Stimulated activated CD4-positive, alpha-beta T cell treated with anti-CD3 and anti-CD28 coated beads, Interleukin-15, amount 100 ng/mL, for 48 hours (primary cell): ENCODE data around the gene ST3GAL5.

Experiments used
- DNase-seq, 2 donors: peaks; one replicate each; pipeline ENCODE4 v3.0.0-alpha.2; 2020; ENCODE audit warnings: low read depth in 2 of 2

ST3GAL5 gene

GRCh38 chr2:85866165-85866659 is 22.6 kb downstream of the ST3GAL5 start:
- no peak for DNase-seq

DNA sequence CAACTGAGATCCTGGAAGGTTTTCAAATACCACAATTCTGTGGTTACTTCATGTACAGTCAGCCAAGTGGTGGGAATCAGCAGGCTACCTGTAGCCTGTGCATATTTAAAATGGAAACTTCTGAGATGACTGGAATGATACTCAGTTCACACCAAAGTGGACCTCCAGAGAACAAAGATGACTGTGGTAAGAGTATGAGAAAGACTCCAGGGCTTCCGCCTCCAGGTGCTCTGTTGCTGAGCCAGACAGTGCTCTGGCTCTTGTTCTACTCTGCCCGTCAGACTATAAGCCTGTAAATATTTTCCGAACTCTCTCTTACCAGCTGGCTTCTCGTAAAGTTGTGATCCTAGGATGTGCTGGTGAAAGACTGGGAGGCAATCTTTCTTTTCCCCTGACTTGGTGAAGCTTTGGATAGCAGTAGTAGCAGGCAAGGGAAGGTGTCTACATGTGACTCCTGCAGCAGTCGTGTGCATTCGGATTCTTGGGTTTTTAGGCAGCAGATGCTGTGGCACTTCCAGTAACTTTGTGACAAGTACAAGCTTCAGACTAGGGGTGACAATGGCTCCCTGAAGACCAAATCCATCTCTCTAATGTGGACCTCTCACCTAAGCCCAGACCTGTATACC is 23.1 kb downstream of the ST3GAL5 start:
- no peak for DNase-seq

- DNase-seq, result no peak
These were observed 24.1 kb downstream of the ST3GAL5 start for GRCh38 chr2:85864654-85865053.

DNA sequence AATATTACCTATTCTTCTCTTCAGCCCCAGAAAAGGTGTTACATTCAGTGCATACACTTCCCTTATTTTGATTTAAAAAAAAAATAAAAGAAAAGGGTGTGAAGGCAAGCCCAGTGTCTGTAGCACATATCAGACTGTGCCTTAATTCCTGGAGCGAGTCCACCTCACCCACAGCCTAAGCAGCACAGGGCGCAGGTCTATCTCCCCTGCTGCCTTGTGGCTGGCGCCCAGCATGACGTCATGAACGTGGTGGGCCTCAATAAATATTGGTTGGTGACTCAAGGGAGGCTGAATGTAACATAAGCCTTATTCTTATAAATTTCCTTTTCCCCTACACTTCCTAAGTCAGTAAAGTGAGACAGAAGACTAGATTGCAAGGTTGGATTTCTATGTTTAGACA is 26.4 kb downstream of the ST3GAL5 start:
- no peak for DNase-seq

DNA sequence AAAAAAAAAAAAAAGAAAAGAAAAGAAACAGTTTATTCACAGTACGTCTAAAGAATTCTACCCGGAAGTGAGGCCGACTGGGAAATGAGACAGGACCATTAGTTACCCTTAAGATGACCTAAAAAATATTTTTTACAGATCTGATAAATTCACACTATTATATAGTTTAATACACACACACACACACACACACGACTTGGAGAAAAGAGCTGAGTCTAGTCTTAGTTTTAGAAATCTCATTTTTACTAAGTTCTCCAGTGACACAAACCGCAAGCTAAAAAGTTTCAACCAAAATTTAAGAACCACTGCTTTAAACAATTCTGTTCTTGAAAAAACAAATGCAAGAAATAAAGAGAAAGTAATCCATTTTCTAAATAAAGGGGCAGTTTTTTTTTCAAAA is 27.1 kb downstream of the ST3GAL5 start:
- no peak for DNase-seq

DNA sequence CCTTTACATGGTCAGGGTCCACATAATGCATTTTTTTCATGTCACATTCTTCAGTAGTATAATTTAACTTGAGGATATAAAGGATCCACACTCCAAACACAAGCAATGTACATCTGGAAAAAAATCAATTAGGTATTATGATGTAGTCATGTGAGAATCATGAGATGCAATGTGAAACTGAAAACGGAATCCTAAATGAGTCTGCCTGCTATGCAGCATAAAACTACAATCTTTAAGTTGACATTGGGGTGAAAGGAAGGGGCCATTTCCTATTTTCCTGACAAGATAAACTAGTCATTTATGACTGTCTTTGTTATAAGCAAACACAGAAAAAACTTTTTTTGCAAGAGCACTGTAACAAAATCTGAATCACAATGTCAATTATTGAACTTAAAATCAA is 27.6 kb downstream of the ST3GAL5 start:
- DNase-seq, result no peak

- no peak for DNase-seq
These were observed 29.9 kb downstream of the ST3GAL5 start for GRCh38 chr2:85858841-85859240.

- no peak for DNase-seq
These were observed 33.9 kb downstream of the ST3GAL5 start for GRCh38 chr2:85854897-85855296.

DNA sequence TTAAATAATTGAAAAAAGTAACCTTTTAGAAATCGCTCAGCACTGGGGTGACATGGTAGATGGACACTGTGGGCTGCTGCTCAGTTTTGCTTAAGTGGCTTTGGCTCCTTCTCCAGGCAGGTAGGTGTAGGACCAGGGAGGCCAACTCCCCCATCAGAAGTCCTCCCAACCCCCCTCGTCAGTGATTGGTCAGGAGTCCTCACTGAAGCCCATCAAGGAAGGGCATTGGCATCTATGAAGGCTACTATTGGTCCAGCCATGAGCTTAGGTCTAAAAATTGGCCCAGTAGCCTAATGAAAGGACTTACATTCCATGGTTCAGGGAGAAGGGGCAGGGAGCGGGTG is 34.7 kb downstream of the ST3GAL5 start:
- DNase-seq, result no peak

- DNase-seq, result no peak
These were observed 35.2 kb downstream of the ST3GAL5 start for GRCh38 chr2:85853499-85854165.

GRCh38 chr2:85852937-85853498 is 35.8 kb downstream of the ST3GAL5 start:
- DNase-seq, result peak in 1 of 2 donors; percentile 43

- no peak for DNase-seq
These were observed 36.5 kb downstream of the ST3GAL5 start for GRCh38 chr2:85852152-85852840.

DNA sequence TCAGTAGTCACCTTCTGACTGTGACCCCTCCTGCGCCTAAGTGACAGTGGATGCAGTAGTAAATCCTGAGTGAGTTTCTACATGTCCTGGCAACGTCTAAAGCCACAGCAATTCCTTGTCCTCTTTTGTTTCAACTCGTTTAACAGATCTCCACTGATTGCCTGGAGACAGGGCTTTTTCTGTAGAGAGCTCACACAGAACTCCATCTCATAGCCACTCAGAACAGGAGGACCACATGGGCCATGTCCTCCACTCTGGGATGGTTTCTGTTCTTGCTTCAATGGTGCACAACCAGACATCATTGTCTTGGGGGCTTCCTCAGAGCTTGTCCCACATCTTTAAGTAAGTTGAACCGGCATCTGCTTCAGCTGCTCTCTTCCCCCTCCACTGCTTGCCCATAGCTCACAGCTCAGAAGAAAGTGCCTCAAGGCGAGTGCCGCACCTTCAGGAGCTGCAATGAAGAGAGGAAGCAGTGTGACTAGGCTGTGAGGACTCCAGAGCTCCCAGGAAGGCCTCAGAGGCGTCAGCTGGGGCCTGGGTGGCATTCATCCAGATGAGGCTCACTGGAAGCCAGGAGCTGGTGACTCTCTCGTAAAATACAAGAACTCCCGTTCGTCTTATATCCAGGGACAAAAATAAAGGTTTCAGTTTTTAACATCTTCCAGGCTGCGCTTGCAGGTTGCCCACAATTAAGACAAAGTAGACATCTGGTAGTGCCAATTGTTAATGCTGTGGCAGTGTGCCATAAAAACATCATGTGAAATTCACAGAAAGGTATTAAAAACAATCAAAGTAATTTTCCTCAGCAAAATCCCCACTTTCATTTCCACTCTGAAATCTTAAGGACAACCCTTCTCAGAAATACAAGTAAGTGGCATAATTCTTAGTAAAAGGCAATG is 37.3 kb downstream of the ST3GAL5 start:
- DNase-seq, result no peak

- DNase-seq, result no peak
These were observed 38.3 kb downstream of the ST3GAL5 start for GRCh38 chr2:85850451-85850850.

DNA sequence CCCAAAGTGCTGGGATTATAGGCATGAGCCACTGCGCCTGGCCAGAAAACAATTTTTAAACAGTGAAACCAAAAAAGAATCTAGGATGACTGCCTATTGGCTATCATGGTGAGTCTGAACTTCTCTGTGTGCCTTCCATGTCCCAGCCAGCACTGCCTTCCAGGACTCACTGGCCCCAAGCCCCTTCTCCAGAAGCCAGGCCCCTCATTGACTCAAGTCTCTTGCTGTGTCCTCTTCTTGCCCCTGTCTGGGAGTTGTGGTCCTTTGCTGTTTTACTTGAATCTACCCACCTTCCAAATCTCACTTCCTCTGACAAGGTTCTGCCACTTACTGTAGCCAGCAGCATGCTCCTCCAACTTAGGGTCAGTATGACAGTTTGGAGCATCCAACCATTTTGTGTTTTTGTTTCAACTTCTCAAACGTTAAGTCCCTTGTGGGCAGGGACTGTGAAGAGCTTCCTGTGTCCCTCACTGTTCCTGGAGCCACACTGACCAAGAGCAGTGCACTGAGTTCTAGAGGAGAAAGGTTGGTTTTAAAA is 41.7 kb downstream of the ST3GAL5 start:
- DNase-seq, result no peak

GRCh38 chr2:85846411-85846810 is 42.4 kb downstream of the ST3GAL5 start:
- no peak for DNase-seq

DNA sequence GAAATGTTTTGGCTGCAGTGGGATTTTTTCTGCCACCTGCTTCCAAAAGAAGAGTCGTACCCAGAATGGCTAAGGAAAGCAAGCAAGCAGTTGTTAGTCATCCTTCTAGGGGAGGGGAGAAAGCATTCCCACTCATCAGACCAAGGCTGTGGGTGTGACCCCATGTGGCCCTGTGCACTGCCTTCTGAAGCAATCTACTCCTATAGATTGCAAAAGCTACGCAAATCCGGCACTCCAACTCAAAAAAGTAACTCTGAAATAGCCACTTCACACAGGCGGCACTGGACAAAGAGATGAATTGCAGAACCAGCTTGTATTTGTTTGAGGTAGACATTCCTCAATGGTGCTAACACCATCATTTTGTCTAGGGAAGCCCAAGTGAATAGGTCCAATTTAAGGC is 44.3 kb downstream of the ST3GAL5 start:
- DNase-seq, result no peak

GRCh38 chr2:85843543-85843942 is 45.2 kb downstream of the ST3GAL5 start:
- peak in 1 of 2 donors; percentile 26 for DNase-seq

- no peak for DNase-seq
These were observed 48.7 kb downstream of the ST3GAL5 start for GRCh38 chr2:85840091-85840490.

DNA sequence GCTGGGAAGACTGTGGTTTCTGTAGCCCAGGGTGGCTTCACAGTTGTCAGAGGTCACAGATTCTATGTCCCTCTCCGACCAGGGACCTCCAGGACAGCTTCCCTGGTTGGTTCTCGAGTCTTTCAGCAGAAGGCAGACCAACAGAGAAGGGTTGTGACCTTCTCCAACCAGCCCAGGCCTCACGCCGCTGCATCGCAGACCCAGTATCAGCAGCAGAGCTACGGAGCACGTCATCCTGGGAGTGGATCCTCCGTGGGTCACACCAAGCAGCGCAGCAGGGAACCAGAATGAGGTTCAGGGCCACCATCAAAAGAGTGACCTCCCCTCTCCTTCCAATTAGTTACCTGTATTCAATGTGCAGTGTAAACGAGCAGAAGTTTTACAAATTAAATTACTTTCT is 49.3 kb downstream of the ST3GAL5 start:
- DNase-seq, result no peak

- DNase-seq, result no peak
These were observed 50.1 kb downstream of the ST3GAL5 start for GRCh38 chr2:85838641-85839040.
